Measurements from ENCODE around the gene CD9.

Gene CD9

GRCh38 chr12:6229224-6230218 is 29.3 kb downstream of the CD9 start:
- H3K4me1 ChIP-seq (ENCODE audit: control insufficient read depth in 1 of 2, insufficient read depth in 2 of 2, low read length in 2 of 2), result peaks cover 96 to 99% of the 10 kb centered on the region in 2 donors

GRCh38 chr12:6230321-6231110 is 30.3 kb downstream of the CD9 start:
- peak overlapping the region; percentile 80 for H3K27ac ChIP-seq (ENCODE audit: low read depth, low read length)
- H3K27me3 ChIP-seq (ENCODE audit: control insufficient read depth in 1 of 2, insufficient read depth in 2 of 2, low read length in 2 of 2), result no peaks in the 10 kb centered on the region
- H3K4me1 ChIP-seq (ENCODE audit: control insufficient read depth in 1 of 2, insufficient read depth in 2 of 2, low read length in 2 of 2), result peaks cover 95 to 99% of the 10 kb centered on the region in 2 donors
- H3K9me3 ChIP-seq (ENCODE audit: control insufficient read depth in 1 of 2, low read length in 2 of 2), result no peaks in the 10 kb centered on the region
- H3K4me3 ChIP-seq (ENCODE audit: low read depth in 1 of 2, low read length in 2 of 2), result peak overlapping the region; percentile 29
- peak overlapping the region; percentile 43 to 60 for H3K9ac ChIP-seq (ENCODE audit: low read depth in 1 of 2, low read length in 2 of 2)
- peaks cover 0 to 22% of the 10 kb centered on the region in 2 donors for H3K36me3 ChIP-seq (ENCODE audit: control insufficient read depth in 1 of 2, insufficient read depth in 2 of 2, low read length in 2 of 2)

More at GRCh38 chr12:6229224-6230218, 29.3 kb downstream of the CD9 start:
- H3K9ac ChIP-seq (ENCODE audit: low read depth in 1 of 2, low read length in 2 of 2), result peak overlapping the region; percentile 43 to 60
- H3K27me3 ChIP-seq (ENCODE audit: control insufficient read depth in 1 of 2, insufficient read depth in 2 of 2, low read length in 2 of 2), result no peaks in the 10 kb centered on the region
- H3K9me3 ChIP-seq (ENCODE audit: control insufficient read depth in 1 of 2, low read length in 2 of 2), result no peaks in the 10 kb centered on the region
- H3K27ac ChIP-seq (ENCODE audit: low read depth, low read length), result peak overlapping the region; percentile 85
- H3K36me3 ChIP-seq (ENCODE audit: control insufficient read depth in 1 of 2, insufficient read depth in 2 of 2, low read length in 2 of 2), result peaks cover 6 to 18% of the 10 kb centered on the region in 2 donors
- peak overlapping the region; percentile 29 for H3K4me3 ChIP-seq (ENCODE audit: low read depth in 1 of 2, low read length in 2 of 2)

GRCh38 chr12:6231359-6232268 is 31.4 kb downstream of the CD9 start:
- Histone ChIP-seq H3K36me3 (ENCODE audit: control insufficient read depth in 1 of 2, insufficient read depth in 2 of 2, low read length in 2 of 2) (peaks cover 5 to 29% of the 10 kb centered on the region in 2 donors), H3K9me3 (ENCODE audit: control insufficient read depth in 1 of 2, low read length in 2 of 2) (no peaks in the 10 kb centered on the region), H3K9ac (ENCODE audit: low read depth in 1 of 2, low read length in 2 of 2) (peak overlapping the region; percentile 58 to 60), H3K4me1 (ENCODE audit: control insufficient read depth in 1 of 2, insufficient read depth in 2 of 2, low read length in 2 of 2) (peaks cover 92 to 93% of the 10 kb centered on the region in 2 donors), H3K27ac (ENCODE audit: low read depth, low read length) (peak overlapping the region; percentile 8), H3K27me3 (ENCODE audit: control insufficient read depth in 1 of 2, insufficient read depth in 2 of 2, low read length in 2 of 2) (no peaks in the 10 kb centered on the region), H3K4me3 (ENCODE audit: low read depth in 1 of 2, low read length in 2 of 2) (peak overlapping the region in 1 of 2 donors; percentile 12)

GRCh38 chr12:6233121-6233971 is 33.1 kb downstream of the CD9 start:
- Histone ChIP-seq H3K36me3 (ENCODE audit: control insufficient read depth in 1 of 2, insufficient read depth in 2 of 2, low read length in 2 of 2) (peaks cover 14 to 35% of the 10 kb centered on the region in 2 donors), H3K9me3 (ENCODE audit: control insufficient read depth in 1 of 2, low read length in 2 of 2) (no peaks in the 10 kb centered on the region), H3K27me3 (ENCODE audit: control insufficient read depth in 1 of 2, insufficient read depth in 2 of 2, low read length in 2 of 2) (no peaks in the 10 kb centered on the region), H3K27ac (ENCODE audit: low read depth, low read length) (no peak overlapping the region), H3K4me3 (ENCODE audit: low read depth in 1 of 2, low read length in 2 of 2) (peak overlapping the region in 1 of 2 donors; percentile 2), H3K9ac (ENCODE audit: low read depth in 1 of 2, low read length in 2 of 2) (peak overlapping the region; percentile 37 to 58), H3K4me1 (ENCODE audit: control insufficient read depth in 1 of 2, insufficient read depth in 2 of 2, low read length in 2 of 2) (peaks cover 76 to 78% of the 10 kb centered on the region in 2 donors)

- Histone ChIP-seq H3K27ac (ENCODE audit: low read depth, low read length) (no peak overlapping the region), H3K27me3 (ENCODE audit: control insufficient read depth in 1 of 2, insufficient read depth in 2 of 2, low read length in 2 of 2) (no peaks in the 10 kb centered on the region), H3K4me3 (ENCODE audit: low read depth in 1 of 2, low read length in 2 of 2) (no peak overlapping the region), H3K9me3 (ENCODE audit: control insufficient read depth in 1 of 2, low read length in 2 of 2) (no peaks in the 10 kb centered on the region), H3K36me3 (ENCODE audit: control insufficient read depth in 1 of 2, insufficient read depth in 2 of 2, low read length in 2 of 2) (peaks cover 19 to 43% of the 10 kb centered on the region in 2 donors), H3K9ac (ENCODE audit: low read depth in 1 of 2, low read length in 2 of 2) (no peak overlapping the region), H3K4me1 (ENCODE audit: control insufficient read depth in 1 of 2, insufficient read depth in 2 of 2, low read length in 2 of 2) (peaks cover 68 to 69% of the 10 kb centered on the region in 2 donors)
These were observed 34.0 kb downstream of the CD9 start for GRCh38 chr12:6234214-6234613.

- no peak overlapping the region for H3K9ac ChIP-seq (ENCODE audit: low read depth in 1 of 2, low read length in 2 of 2)
- peak overlapping the region in 1 of 2 donors; percentile 3 for H3K4me3 ChIP-seq (ENCODE audit: low read depth in 1 of 2, low read length in 2 of 2)
- no peaks in the 10 kb centered on the region for H3K9me3 ChIP-seq (ENCODE audit: control insufficient read depth in 1 of 2, low read length in 2 of 2)
- peak overlapping the region; percentile 17 for H3K27ac ChIP-seq (ENCODE audit: low read depth, low read length)
- H3K27me3 ChIP-seq (ENCODE audit: control insufficient read depth in 1 of 2, insufficient read depth in 2 of 2, low read length in 2 of 2), result no peaks in the 10 kb centered on the region
- peaks cover 22 to 43% of the 10 kb centered on the region in 2 donors for H3K36me3 ChIP-seq (ENCODE audit: control insufficient read depth in 1 of 2, insufficient read depth in 2 of 2, low read length in 2 of 2)
- H3K4me1 ChIP-seq (ENCODE audit: control insufficient read depth in 1 of 2, insufficient read depth in 2 of 2, low read length in 2 of 2), result peaks cover 61 to 62% of the 10 kb centered on the region in 2 donors
These were observed 34.7 kb downstream of the CD9 start for GRCh38 chr12:6234906-6235305.

- Histone ChIP-seq H3K9me3 (ENCODE audit: control insufficient read depth in 1 of 2, low read length in 2 of 2) (no peaks in the 10 kb centered on the region), H3K27ac (ENCODE audit: low read depth, low read length) (no peak overlapping the region), H3K9ac (ENCODE audit: low read depth in 1 of 2, low read length in 2 of 2) (peak overlapping the region; percentile 4 to 58), H3K4me1 (ENCODE audit: control insufficient read depth in 1 of 2, insufficient read depth in 2 of 2, low read length in 2 of 2) (peaks cover 55 to 56% of the 10 kb centered on the region in 2 donors), H3K27me3 (ENCODE audit: control insufficient read depth in 1 of 2, insufficient read depth in 2 of 2, low read length in 2 of 2) (no peaks in the 10 kb centered on the region), H3K36me3 (ENCODE audit: control insufficient read depth in 1 of 2, insufficient read depth in 2 of 2, low read length in 2 of 2) (peaks cover 22 to 43% of the 10 kb centered on the region in 2 donors), H3K4me3 (ENCODE audit: low read depth in 1 of 2, low read length in 2 of 2) (peak overlapping the region in 1 of 2 donors; percentile 3)
These were observed 35.3 kb downstream of the CD9 start for GRCh38 chr12:6235499-6235898.

- peak overlapping the region; percentile 4 to 58 for H3K9ac ChIP-seq (ENCODE audit: low read depth in 1 of 2, low read length in 2 of 2)
These were observed 35.9 kb downstream of the CD9 start for GRCh38 chr12:6235906-6236640.

More at GRCh38 chr12:6235906-6236640, 35.9 kb downstream of the CD9 start:
- Histone ChIP-seq H3K36me3 (ENCODE audit: control insufficient read depth in 1 of 2, insufficient read depth in 2 of 2, low read length in 2 of 2) (peaks cover 22 to 43% of the 10 kb centered on the region in 2 donors), H3K27ac (ENCODE audit: low read depth, low read length) (no peak overlapping the region), H3K4me3 (ENCODE audit: low read depth in 1 of 2, low read length in 2 of 2) (no peak overlapping the region), H3K27me3 (ENCODE audit: control insufficient read depth in 1 of 2, insufficient read depth in 2 of 2, low read length in 2 of 2) (no peaks in the 10 kb centered on the region), H3K9me3 (ENCODE audit: control insufficient read depth in 1 of 2, low read length in 2 of 2) (no peaks in the 10 kb centered on the region), H3K4me1 (ENCODE audit: control insufficient read depth in 1 of 2, insufficient read depth in 2 of 2, low read length in 2 of 2) (peaks cover 52% of the 10 kb centered on the region in 2 donors)

Data from duodenal mucosa (tissue), 2 donors.